Measurements from ENCODE around the gene ITGA7. TPM values are rescaled to one million over a fixed set of nuclear protein-coding genes. Genes with fewer than 3 reads are reported as not detected.
A peak's percentile ranks its signal among the peaks of the same experiment; 100 is the strongest.

ITGA7 gene
- total RNA-seq, 4 donors from 2014 or later, result 7.9 to 16.9 (median 9.8) TPM

GRCh38 chr12:55681142-55682077 is 26.3 kb downstream of the ITGA7 start:
- intact Hi-C loops (cut with DNase I), result no loop called here
- H3K4me3 ChIP-seq (replicated peaks in 1 of 3), result peak overlapping the region in 1 of 3 donors; percentile 10
- DNase-seq, result peak; percentile 74 to 89
- no peaks in the 10 kb centered on the region for H3K27me3 ChIP-seq
- no peak overlapping the region for H3K27ac ChIP-seq
- H3K4me1 ChIP-seq, result peaks cover 10 to 13% of the 10 kb centered on the region in 2 donors
- no peaks in the 10 kb centered on the region for H3K36me3 ChIP-seq
- TF ChIP-seq CTCF (IDR thresholded peaks at IDR 0.05), result peak in 4 of 6 experiments; percentile 24 to 30 (median 28)
- no peak for TF ChIP-seq POLR2A (IDR thresholded peaks at IDR 0.05)
- no peaks in the 10 kb centered on the region for H3K9me3 ChIP-seq
- 2 to 5% methylated on average over 8 to 15 of the region's 17 CpGs for WGBS, 2 donors

- 90 to 93% methylated on average over 5 of the region's 5 CpGs for WGBS, 2 donors
- intact Hi-C loops (cut with DNase I), result no loop called here
- no peaks in the 10 kb centered on the region for H3K36me3 ChIP-seq
- H3K4me3 ChIP-seq (replicated peaks in 1 of 3), result no peak overlapping the region
- H3K4me1 ChIP-seq, result peaks cover 10 to 13% of the 10 kb centered on the region in 2 donors
- no peak overlapping the region for H3K27ac ChIP-seq
- H3K9me3 ChIP-seq, result no peaks in the 10 kb centered on the region
- no peaks in the 10 kb centered on the region for H3K27me3 ChIP-seq
- no peak for DNase-seq
- TF ChIP-seq CTCF (IDR thresholded peaks at IDR 0.05), result no peak
- no peak for TF ChIP-seq POLR2A (IDR thresholded peaks at IDR 0.05)
Measured at GRCh38 chr12:55679691-55680090, 28.0 kb downstream of the ITGA7 start.

- Histone ChIP-seq H3K9me3 (no peaks in the 10 kb centered on the region), H3K27me3 (no peaks in the 10 kb centered on the region), H3K27ac (no peak overlapping the region), H3K4me1 (peaks cover 6 to 8% of the 10 kb centered on the region in 2 donors), H3K36me3 (no peaks in the 10 kb centered on the region), H3K4me3 (replicated peaks in 1 of 3) (no peak overlapping the region)
- no peak for TF ChIP-seq CTCF (IDR thresholded peaks at IDR 0.05)
- TF ChIP-seq POLR2A (IDR thresholded peaks at IDR 0.05), result no peak
- intact Hi-C loops (cut with DNase I), result no loop called here
- DNase-seq, result no peak
- 56 to 71% methylated on average over 6 of the region's 6 CpGs for WGBS, 2 donors
Measured at GRCh38 chr12:55676707-55677106, 31.0 kb downstream of the ITGA7 start.

- Histone ChIP-seq H3K27ac (no peak overlapping the region), H3K4me1 (no peaks in the 10 kb centered on the region), H3K9me3 (no peaks in the 10 kb centered on the region), H3K4me3 (replicated peaks in 1 of 3) (no peak overlapping the region), H3K27me3 (no peaks in the 10 kb centered on the region), H3K36me3 (no peaks in the 10 kb centered on the region)
- no peak for DNase-seq
- WGBS, 2 donors, result 90 to 92% methylated on average over 8 of the region's 8 CpGs
- TF ChIP-seq CTCF (IDR thresholded peaks at IDR 0.05), result no peak
- no peak for TF ChIP-seq POLR2A (IDR thresholded peaks at IDR 0.05)
- intact Hi-C loops (cut with DNase I), result no loop called here
Measured at GRCh38 chr12:55675666-55676065, 32.0 kb downstream of the ITGA7 start.

- H3K36me3 ChIP-seq, result no peaks in the 10 kb centered on the region
- TF ChIP-seq POLR2A (IDR thresholded peaks at IDR 0.05) (no peak), CTCF (IDR thresholded peaks at IDR 0.05) (no peak)
- no peak overlapping the region for H3K4me3 ChIP-seq (replicated peaks in 1 of 3)
- no peak for DNase-seq
- H3K9me3 ChIP-seq, result no peaks in the 10 kb centered on the region
- no peak overlapping the region for H3K27ac ChIP-seq
- intact Hi-C loops (cut with DNase I), result no loop called here
- no peaks in the 10 kb centered on the region for H3K4me1 ChIP-seq
- no peaks in the 10 kb centered on the region for H3K27me3 ChIP-seq
Measured at GRCh38 chr12:55673638-55674037, 34.1 kb downstream of the ITGA7 start.
